NCI-H2196 treated with DMSO at 0.1 percent for 48 hours (cell line): ENCODE results near the gene PTPRS.
A peak's percentile ranks its signal among the peaks of the same experiment; 100 is the strongest.
"Not testable (repeated sequence)": the region's sequence is repeated elsewhere in the genome, so short reads cannot be mapped to it uniquely, and the experiment has no call there.

Source experiments
- DNase-seq: peaks from one replicate; lab custom pipeline; 2025; ENCODE audit not compliant: unreplicated experiment; lab: John Stamatoyannopoulos, UW

The PTPRS gene

DNA sequence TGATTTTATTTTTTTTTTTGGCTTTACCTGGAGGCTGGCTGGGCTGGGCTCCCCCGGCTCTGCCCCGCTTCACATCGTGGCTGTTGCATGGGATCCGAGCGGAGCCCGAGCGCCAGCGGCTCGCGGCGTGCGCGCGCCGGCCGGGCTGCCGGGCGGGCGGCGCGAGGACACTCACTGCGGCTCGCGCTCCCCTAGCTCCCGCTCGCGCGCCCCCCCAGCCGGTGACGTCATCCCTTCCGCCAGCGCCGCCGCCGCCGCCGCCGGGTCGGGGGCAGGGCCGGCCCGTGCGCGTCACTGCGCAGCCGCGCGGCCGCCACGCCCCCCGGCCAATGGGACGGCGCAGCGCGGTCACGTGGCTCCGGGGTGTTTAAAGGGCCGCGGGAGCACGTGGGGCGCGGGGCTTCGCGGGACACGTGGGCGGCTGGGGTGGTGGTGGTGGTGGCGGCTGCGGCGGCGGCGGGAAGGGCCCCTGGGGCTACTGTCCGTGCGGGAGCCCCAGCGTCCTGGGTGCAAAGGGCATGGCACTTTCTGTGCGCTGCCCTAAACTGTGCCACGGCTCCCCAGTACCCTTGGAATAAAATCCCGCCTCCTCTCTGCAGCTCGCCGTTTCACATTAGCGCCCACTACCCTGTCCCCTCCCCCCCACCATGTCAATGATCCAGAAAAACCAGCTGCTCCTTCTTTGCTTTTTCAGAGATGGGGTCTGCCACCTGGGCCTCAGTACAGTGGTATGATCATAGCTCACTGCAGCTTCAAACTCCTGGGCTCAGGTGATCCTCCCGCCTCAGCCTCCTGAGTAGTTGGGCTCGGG lies at the start of gene PTPRS:
TSS of gene PTPRS (minus strand) at position 176 of the 811 bp plus-strand sequence. CDS start 54,672 bp downstream, outside the sequence.
- peak; percentile 84 for DNase-seq

DNA sequence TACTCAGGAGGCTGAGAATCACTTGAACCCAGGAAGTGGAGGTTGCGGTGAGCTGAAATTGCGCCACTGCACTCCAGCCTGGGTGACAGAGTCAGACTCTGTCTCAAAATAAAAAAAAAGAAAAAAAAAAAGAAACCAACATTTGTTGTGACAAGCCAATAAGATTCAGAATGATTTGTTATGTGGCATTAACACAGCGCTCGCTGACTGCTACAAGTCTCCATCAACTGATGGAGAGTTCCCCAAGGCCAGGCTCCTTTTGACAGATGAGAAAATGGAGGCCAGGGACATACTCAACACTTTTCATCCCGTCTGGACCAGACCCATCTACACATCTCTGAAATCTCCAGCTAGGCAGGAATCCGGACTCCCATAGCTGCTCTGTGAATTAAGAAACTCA lies 48.7 kb upstream of the PTPRS start:
- no peak for DNase-seq

DNA sequence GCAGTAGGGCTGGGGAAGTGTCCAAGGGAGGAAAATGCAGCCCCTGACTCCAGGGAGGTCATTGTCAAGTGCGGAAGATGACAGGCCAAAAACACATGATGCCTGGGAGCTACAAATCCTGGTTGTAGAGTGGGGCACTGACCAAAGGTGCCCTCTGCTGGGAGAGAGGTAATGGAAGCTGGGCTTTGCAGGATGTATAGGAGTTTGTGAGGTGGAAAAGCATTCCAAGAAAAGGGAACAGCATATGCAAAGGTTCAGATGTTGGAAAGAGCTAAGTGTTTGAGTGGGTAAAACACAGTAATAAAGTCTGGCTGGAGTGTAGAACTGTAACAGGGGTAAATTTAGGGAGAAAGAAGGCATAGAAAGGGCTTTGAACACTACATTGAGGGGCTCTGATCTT lies 46.9 kb upstream of the PTPRS start:
- no peak for DNase-seq

DNA sequence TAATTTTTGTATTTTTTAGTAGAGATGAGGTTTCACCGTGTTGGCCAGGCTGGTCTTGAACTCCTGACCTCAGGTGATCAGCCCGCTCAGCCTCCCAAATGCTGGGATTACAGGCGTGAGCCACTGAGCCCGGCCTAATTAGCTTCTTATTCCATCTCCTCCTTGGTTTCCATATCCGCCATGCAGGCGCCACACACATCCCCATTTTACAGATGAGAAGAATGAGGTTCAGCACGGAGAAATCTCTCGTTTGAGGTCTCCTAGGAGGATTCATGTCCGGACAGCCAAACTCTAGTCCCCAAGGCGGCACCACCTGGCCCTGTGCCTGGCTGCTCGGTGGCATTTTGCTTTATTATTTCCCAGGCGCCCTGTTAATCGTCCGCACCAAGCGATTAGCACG lies 46.2 kb upstream of the PTPRS start:
- DNase-seq: no peak

DNA sequence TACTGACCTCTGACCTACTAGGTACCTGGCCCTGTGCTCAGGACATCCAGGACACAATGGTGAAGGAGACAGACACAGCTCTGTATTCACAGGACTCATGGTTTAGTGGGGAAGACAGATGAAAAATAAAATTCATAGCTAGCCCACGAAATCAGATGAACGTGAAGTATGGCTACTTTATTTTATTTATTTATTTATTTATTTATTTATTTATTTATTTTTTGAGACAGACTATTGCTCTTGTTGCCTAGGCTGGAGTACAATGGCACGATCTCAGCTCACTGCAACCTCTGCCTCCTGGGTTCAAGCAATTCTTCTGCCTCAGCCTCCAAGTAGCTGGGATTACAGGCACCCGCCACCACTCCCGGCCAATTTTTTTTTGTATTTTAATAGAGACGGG lies 40.6 kb upstream of the PTPRS start:
- DNase-seq: not testable (repeated sequence)

DNA sequence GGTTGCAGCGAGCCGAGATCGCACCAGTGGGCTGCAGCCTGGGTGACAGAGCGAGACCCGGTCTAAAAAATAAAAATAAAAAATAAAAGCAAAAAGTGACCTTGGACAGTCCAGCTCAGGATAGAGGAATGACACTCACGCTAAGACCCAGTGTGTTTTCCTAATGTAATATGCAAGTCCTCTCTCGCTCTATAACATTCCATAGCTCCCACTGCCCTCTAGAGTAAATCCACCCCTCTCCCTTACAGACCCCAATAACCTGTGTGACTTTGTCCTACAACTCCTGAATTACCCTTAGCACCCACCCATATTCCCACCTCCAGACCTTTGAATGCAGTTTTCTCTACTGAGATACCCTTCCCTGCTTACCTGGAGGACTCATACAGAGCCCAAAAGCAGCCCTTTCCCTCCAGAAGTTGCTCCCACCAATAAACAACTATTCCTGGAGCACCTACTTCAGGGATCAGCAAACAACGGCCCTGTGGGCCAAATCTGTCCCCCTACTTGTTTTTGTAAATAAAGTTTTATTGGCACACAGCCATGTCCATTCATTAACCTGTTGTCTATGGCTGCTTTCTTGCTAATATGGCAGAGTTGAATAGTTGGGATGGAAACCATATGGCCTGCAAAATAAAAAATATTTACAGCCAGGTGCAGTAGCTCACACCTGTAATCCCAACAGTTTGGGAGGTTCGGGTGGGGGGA lies 39.8 kb upstream of the PTPRS start:
- no peak for DNase-seq

DNA sequence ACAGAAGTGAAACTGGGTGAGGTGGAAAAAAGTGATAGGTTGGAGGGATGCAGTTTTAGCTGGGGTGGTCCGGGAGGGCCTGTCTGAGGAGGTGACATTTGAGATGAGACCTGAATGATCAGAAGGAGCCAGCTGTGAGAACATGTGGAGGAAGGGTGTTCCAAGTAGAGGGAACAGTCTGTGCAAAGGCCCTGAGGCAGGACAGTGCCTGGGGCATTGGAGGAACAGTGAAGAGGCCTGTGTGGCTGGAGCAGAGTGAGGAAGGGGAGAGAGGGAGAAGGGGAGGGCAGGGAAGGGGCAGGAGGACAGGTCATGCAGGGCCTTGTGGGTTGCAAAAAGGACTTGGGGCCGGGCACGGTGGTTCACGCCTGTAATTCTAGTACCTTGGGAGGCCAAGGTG lies 36.3 kb upstream of the PTPRS start:
- DNase-seq: no peak

DNA sequence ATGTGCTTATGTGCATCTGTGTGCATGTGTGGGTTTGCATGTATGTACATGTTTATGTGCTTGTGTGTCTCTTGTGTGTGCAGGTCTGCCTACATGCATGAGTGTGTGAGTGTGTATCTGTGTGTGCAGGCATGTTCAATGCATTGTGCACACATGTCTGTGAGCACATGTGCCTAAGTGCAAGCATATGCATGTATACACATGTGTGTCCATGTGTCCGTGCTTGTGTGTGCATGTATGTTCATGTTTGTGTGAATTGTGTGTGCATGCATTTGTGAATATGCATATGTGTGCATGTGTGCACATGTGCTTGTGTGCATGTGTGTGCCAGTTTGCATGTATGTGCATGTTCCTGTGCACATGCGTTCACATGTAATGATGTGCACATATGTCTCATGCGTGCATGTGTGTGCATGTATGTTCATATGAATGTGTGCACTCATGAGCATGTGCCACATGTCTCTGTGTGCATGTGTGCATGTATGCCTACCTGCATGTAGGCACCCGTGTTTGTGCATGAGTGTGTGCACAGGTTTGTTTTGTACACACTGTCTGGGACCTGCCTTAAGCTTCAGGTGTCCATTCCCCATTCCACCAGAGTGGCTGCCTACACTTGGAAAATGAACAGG lies 32.1 kb upstream of the PTPRS start:
- no peak for DNase-seq

DNA sequence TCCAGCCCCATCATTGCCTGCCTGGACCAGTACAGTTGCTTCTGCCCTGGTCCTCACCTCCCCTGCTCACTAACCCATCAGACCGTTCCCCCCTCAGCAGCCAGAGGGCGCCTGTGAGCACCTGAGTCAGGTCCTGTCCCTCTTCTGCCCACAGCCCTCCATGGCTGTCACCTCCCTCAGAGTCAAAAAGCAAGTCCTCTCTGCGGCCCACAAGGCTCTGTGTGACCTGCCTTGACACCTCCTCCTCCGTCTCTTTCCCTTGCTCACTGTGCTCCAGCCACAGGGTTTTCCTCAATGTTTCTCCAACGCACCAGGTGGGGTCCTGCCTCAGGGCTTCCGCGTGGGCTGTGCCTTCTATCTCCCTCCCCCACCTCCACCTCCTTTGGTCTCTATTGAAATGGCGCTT lies 29.4 kb upstream of the PTPRS start:
- no peak for DNase-seq

DNA sequence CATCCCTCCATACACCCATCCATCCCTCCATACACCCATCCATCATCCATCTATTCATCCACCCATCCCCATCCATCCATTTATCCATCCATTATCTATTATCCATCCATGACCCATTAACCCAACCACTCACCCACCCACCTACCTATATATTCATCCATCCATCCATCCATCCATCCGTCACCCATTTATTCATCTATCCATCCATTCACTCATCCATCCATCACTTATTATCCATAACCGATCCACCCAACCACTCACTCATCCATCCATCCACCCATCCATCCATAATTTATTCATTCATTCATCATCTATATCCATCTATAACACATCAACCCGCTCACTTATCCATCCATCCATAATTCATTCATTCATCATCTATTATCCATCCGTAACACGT lies 28.7 kb upstream of the PTPRS start:
- DNase-seq: no peak

DNA sequence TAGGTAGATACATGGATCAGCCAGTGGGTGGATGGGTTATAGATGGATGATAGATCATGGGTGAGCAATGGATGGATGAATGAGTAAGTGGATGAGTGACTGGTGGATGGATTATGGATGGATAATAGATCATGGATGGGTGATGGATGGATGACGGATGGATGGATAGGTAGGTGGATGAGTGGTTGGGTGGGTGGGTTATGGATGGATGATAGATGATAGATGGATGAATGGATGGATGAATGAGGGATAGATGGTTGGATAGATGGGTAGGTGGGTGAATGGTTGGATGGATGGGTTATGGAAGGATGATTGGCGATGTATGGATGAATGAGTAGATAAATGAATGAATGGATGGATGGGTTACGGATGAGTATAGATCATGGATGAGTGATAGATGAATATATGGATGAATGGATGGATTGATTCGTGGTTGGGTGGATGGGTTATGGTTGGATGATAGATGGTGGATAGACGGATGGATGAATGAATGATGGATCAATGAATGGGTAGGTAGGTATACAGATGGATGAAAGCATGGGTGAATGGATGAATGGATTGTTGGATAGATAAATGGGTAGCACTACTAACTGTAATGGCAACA lies 27.0 kb upstream of the PTPRS start:
- DNase-seq: no peak

DNA sequence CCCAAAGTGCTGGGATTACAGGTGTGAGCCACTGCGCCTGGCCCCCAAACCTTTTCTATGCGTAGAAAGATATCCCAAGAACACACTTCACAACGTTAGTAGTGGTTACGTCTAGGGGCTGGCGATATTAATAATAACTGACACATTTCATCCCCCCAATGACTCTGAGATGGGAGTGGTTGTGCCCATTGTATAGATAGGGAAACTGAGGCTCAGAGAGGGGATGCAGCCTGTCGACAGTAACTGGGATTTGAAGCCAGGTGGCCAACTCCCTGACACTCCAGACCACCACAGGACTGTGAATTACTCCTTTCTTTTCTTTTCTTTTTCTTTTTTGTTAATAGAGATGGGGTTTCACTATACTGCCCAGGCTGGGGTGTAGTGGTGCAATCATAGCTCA lies 25.3 kb upstream of the PTPRS start:
- DNase-seq: no peak

DNA sequence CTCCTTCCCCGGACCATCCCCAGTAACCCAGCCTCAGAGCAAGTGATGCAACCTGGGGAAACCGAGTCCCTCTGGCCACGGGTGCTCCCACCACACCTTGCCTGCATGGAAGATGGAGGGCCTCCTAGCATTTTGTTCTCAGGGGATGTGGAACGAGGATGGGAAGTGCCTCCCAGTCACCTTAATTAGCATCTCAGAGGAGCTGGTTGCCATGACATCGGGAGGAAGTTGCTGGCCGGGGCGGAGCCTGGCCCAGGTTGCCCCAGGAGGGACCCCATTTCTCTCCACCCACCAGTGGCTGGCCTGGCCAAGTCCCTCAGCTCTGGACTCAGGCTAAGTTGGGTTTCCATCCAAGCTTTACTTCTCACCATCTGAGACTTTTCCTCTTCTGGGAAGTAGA lies 24.1 kb upstream of the PTPRS start:
- no peak for DNase-seq

DNA sequence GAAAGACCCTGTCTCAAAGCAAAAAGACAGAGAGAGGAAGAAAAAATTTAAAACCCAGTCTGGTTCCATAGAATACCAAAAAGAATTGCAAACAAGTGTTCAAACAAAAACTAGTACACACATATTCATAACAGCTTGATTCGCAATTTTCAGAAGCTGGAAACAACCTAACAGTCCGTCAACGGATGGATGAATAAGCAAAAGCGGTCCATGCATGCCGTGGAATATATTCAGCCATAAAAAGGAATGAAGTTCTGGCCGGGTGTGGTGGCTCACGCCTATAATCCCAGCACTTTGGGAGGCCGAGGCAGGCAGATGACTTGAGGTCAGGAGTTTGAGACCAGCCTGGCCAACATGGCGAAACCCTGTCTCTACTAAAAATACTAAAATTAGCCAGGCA lies 21.2 kb upstream of the PTPRS start:
- DNase-seq: not testable (repeated sequence)

DNA sequence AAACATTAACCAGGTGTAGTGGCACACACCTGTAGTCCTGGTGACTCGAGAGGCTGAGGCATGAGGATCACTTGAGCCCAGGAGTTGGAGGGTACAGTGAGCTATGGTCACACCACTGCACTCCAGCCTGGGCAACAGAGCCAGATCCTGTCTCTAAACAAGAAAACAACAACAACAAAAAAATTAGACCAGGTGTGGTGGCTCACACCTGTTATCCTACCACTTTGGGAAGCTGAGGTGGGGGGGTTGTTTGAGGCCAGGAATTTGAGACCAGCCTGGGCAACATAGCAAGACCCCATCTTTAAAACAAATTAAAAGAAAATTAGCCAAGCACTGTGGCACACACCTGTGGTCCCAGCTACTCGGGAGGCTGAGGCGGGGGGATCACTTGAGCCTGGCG lies 20.8 kb upstream of the PTPRS start:
- DNase-seq: no peak

DNA sequence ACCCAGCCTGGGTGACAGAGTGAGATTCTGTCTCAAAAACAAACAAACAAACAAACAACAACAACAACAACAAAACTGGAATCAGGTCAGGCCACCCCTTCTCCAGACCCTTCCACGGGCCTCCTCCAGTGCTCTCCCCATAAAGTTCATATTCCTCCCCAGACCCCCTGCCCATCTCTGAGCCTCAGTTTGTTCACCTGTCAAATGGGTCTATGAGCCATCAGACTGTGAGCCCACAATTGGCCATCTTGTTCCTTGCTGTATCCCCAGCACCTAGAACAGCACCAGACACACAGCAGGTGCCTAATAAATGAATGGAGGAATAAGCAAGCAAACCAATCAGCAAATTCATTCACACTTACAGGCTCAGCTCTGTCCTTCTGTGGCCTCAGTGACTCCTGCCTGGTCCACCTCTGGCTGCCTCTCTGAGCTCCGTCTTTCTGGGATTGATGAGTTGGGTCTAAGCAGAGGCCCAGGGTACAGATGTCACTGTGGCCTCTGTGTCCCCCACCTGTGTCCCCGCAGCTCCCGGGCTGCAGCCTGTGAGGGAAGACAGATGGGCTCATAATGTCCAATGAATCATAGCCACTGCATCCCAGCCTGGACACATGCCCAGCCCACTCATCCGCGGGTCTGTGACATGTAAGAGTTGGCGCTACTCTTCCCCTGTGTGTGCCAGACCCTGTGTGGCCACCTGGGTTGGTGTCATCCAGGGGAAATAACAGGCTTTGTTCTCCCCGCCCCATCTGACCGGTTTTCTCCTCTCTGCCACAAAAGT lies 19.6 kb upstream of the PTPRS start:
- DNase-seq: peak; percentile 10

DNA sequence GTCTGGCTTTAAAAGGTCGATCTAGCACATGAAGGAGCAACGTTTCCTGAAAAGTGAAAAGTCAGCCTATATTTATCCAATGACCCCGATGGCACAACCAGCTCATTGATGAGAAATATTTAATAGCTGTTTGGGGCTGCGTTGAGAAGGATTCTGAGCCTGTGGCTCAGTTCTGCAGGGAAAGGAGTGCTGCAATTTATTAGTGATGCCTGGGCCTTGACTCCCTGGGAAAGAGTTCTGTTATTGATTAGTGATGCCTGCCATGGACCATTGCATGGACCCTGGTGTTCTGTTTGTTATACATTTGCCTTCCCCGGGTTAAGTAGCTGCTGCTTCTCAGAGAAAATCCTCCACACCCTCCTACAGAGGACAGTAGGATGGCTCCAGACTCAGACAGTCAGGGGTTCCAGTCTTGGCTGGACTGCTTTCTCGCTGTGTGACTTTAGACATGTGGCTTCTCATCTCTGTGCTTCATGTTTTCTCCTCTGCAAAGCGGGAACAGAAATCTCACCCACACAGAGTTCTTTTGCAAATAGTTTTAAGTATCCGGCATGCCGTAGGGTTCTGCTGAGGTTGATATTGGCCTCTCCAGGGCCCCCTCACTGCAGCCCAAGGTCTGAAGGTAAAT lies 17.7 kb upstream of the PTPRS start:
- no peak for DNase-seq

DNA sequence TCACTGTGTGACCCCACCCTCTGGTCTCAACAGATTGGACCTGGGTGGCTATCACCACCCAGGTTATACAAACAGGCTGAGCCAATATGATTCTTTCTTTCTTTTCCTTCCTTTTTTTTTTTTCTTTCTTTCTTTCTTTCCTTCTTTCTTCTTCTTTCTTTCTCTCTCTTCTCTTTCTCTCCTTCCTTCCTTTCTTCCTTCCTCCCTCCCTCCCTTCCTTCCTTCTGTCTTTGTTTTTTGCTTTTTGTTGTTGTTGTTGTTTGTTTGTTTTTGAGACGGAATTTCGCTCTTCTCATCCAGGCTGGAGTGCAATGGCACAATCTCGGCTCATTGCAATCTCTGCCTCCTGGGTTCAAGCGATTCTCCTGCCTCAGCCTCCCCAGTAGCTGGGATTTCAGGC lies 17.0 kb upstream of the PTPRS start:
- DNase-seq: no peak

DNA sequence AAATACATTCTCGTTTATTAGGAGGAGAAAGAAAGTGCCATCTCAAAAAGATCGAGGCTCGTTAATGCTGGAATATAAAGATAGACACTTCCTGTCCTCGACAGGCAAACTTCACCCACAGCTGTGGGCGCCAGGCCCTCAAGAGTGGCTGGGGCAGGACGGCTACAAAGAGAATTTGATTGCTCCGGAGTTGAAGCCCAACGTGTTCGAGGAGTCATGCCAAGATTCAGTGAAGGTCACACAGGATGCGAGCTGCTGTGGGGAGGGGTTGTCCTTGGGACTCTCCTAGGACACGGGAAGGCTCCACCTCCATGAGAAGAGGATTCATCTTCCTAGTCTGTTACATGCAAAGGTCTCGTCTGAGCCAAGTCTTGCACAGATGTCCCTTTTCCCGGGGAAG lies 16.3 kb upstream of the PTPRS start:
- no peak for DNase-seq

DNA sequence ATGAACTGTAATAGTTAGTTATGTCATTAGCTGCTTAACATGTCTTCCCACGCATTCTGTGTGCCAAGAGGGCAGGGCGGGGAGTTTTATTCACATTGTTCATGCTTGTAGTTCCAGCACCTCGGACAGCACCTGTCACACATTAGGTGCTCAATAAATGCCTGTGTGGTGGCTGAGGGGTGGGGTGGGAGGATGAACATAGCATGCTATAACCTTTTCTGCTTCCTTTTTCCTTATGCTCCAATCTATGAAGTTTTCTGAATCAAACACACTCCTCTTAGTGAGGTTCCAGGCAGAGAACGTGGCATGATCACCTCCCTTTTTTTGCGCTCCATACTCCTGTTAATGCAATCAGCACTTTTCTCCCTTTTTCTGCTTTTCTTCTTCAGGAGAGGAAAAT lies 15.8 kb upstream of the PTPRS start:
- no peak for DNase-seq

DNA sequence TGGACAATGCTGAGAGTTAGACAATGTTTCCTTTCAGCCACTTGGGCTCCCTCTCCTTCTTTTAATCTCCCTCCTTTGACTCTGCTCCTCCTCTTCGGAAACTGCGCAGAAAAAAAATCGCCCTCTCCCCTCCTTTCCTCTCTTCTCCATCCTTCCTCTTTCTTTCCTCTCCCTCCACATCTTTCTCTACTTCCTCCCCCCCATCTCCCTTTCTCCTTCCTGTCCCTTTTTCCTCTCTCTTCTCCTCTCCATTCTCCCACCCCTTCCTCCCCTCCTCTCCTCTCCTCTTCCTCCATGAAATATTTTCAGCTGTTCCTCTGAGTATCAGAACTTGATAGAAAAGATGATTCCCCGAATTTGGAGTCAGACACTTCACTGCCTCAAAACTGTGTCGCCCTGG lies 15.1 kb upstream of the PTPRS start:
- no peak for DNase-seq
